ENCODE measurements around the gene AGXT.

- TF ChIP-seq CTCF (IDR thresholded peaks at IDR 0.05) (no peak), POLR2A (IDR thresholded peaks at IDR 0.05) (no peak)
Observed at GRCh38 chr2:240819126-240819857, 49.3 kb upstream of the AGXT start.

Measured in right lobe of liver (tissue), 4 donors.